ENCODE results near the gene EIF3A. TPM values are rescaled to one million over a fixed set of nuclear protein-coding genes. Genes with fewer than 3 reads are reported as not detected.

EIF3A gene
- total and polyA plus RNA-seq, 8 donors = 37.3 to 156 (median 89.8) TPM

- TF ChIP-seq EP300 (IDR thresholded peaks at IDR 0.05) (no peak), POLR2A (IDR thresholded peaks at IDR 0.05) (no peak), POLR2AphosphoS5 (IDR thresholded peaks at IDR 0.05) (no peak), CTCF (IDR thresholded peaks at IDR 0.05) (no peak)
- Histone ChIP-seq H3K27ac (no peak overlapping the region), H3K9me3 (no peaks in the 10 kb centered on the region), H3K36me3 (no peaks in the 10 kb centered on the region), H3K4me1 (no peaks in the 10 kb centered on the region), H3K4me3 (no peak overlapping the region), H3K27me3 (peaks cover 0 to 4% (median 0%) of the 10 kb centered on the region in 3 donors)
- intact Hi-C loops (cut with DNase I; ENCODE audit: low total_unique reads) = no loop called here
- 86 to 97% (median 95%) methylated on average over 2 of the region's 2 CpGs for WGBS, 5 donors
- DNase-seq = no peak
These were observed 83.2 kb downstream of the EIF3A start for GRCh38 chr10:118997379-118997778.

- intact Hi-C loops (cut with DNase I; ENCODE audit: low total_unique reads) = no loop called here
- DNase-seq = no peak
- Histone ChIP-seq H3K4me3 (no peak overlapping the region), H3K27me3 (no peaks in the 10 kb centered on the region), H3K9me3 (no peaks in the 10 kb centered on the region), H3K4me1 (no peaks in the 10 kb centered on the region), H3K36me3 (no peaks in the 10 kb centered on the region), H3K27ac (no peak overlapping the region)
- TF ChIP-seq CTCF (IDR thresholded peaks at IDR 0.05) (no peak), EP300 (IDR thresholded peaks at IDR 0.05) (no peak), POLR2AphosphoS5 (IDR thresholded peaks at IDR 0.05) (no peak), POLR2A (IDR thresholded peaks at IDR 0.05) (no peak)
- WGBS, 5 donors = 84 to 89% (median 88%) methylated on average over 10 of the region's 10 CpGs
These were observed 84.9 kb downstream of the EIF3A start for GRCh38 chr10:118995739-118996138.

- Histone ChIP-seq H3K4me1 (no peaks in the 10 kb centered on the region), H3K9me3 (peaks cover 0 to 4% (median 0%) of the 10 kb centered on the region in 4 donors), H3K27me3 (no peaks in the 10 kb centered on the region), H3K36me3 (no peaks in the 10 kb centered on the region), H3K27ac (no peak overlapping the region), H3K4me3 (no peak overlapping the region)
- no peak for DNase-seq
- TF ChIP-seq CTCF (IDR thresholded peaks at IDR 0.05) = no peak
- TF ChIP-seq POLR2A (IDR thresholded peaks at IDR 0.05) = no peak
- TF ChIP-seq EP300 (IDR thresholded peaks at IDR 0.05) = no peak
- no peak for TF ChIP-seq POLR2AphosphoS5 (IDR thresholded peaks at IDR 0.05)
- intact Hi-C loops (cut with DNase I; ENCODE audit: low total_unique reads) = no loop called here
- WGBS, 5 donors = 76 to 88% (median 85%) methylated on average over 2 of the region's 2 CpGs
These were observed 86.3 kb downstream of the EIF3A start for GRCh38 chr10:118994321-118994720.

- H3K4me1 ChIP-seq = no peaks in the 10 kb centered on the region
- H3K27me3 ChIP-seq = no peaks in the 10 kb centered on the region
- H3K4me3 ChIP-seq = no peak overlapping the region
- H3K9me3 ChIP-seq = peaks cover 0 to 5% (median 0%) of the 10 kb centered on the region in 4 donors
- H3K27ac ChIP-seq = no peak overlapping the region
- TF ChIP-seq POLR2A (IDR thresholded peaks at IDR 0.05) = no peak
- TF ChIP-seq CTCF (IDR thresholded peaks at IDR 0.05) = no peak
- no peak for TF ChIP-seq POLR2AphosphoS5 (IDR thresholded peaks at IDR 0.05)
- no peak for TF ChIP-seq EP300 (IDR thresholded peaks at IDR 0.05)
- no peaks in the 10 kb centered on the region for H3K36me3 ChIP-seq
- WGBS, 5 donors = 86 to 94% (median 90%) methylated on average over 3 of the region's 3 CpGs
- intact Hi-C loops (cut with DNase I; ENCODE audit: low total_unique reads) = no loop called here
- DNase-seq = no peak
These were observed 87.4 kb downstream of the EIF3A start for GRCh38 chr10:118993214-118993613.

Measured in stomach (tissue), 9 donors.